ENCODE measurements around the gene M6PR.
"Not testable (repeated sequence)": the region's sequence is repeated elsewhere in the genome, so short reads cannot be mapped to it uniquely, and the experiment has no call there.

M6PR gene

DNA sequence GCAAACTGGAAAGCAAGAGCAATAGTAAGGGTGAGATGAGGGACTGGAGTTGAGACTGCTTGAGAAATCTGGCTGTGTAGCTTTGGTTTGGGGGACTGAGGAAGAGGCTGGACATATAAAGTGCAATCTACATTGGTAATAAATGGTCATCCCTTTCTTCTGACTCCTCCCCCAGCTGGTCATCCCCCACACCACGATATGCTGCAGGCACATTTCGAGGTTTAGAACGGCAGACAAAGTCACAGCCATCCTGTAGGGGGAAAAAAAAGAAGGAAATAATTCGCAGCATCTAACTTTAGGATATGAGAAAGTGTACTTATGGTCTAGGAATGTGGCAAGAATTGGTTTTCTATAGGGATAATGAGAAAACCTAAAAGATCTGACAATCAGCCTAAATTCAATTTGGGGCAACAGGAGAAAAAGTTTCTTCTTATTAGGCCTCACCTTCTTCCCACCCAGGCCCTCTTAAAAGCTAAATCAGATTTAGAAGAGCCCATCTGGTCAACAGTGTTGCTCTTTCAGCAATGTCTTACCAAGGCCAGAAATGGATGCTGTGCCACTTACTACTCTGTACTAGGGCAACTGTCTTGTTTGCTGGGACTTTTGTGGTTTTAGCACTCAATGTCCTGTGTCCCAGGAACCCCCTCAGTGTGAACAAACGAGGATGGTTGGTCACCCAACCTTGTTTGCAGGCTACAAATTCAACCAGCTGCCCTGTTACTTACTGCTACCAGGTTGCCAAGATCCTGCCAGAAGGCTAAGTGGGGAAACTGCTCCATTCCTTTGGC lies 7.6 kb downstream of the M6PR start:
- TF ChIP-seq, protein P1, sequence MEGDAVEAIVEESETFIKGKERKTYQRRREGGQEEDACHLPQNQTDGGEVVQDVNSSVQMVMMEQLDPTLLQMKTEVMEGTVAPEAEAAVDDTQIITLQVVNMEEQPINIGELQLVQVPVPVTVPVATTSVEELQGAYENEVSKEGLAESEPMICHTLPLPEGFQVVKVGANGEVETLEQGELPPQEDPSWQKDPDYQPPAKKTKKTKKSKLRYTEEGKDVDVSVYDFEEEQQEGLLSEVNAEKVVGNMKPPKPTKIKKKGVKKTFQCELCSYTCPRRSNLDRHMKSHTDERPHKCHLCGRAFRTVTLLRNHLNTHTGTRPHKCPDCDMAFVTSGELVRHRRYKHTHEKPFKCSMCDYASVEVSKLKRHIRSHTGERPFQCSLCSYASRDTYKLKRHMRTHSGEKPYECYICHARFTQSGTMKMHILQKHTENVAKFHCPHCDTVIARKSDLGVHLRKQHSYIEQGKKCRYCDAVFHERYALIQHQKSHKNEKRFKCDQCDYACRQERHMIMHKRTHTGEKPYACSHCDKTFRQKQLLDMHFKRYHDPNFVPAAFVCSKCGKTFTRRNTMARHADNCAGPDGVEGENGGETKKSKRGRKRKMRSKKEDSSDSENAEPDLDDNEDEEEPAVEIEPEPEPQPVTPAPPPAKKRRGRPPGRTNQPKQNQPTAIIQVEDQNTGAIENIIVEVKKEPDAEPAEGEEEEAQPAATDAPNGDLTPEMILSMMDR (IDR thresholded peaks at IDR 0.05; ENCODE audit: low read depth, low read length), result no peak
- DNase-seq (ENCODE audit: extremely low read depth, low read depth), result no peak

DNA sequence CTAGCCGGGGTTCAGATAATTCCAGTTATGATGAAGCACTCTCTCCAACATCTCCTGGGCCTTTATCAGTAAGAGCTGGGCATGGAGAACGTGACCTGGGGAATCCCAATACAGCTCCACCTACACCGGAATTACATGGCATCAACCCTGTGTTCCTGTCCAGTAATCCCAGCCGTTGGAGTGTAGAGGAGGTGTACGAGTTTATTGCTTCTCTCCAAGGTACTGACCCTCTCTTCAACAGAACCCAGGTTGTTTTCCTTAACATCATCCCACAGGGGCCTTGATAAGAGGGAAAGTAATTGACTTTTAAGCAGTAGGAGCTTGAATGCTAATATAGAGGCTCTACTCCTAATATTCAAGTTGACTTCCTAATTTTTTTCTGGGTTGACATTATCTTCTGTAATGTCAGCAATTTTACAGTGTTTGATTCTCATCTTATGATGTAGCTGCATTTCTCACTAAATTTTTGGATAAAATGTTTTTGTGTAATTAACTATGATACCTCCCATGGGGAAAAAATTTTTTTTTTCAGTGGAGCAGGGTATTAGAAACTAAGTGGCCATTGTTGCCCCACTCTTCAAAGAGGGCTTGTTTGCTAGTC lies 11.5 kb downstream of the M6PR start:
- DNase-seq (ENCODE audit: extremely low read depth, low read depth), result not testable (repeated sequence)

DNA sequence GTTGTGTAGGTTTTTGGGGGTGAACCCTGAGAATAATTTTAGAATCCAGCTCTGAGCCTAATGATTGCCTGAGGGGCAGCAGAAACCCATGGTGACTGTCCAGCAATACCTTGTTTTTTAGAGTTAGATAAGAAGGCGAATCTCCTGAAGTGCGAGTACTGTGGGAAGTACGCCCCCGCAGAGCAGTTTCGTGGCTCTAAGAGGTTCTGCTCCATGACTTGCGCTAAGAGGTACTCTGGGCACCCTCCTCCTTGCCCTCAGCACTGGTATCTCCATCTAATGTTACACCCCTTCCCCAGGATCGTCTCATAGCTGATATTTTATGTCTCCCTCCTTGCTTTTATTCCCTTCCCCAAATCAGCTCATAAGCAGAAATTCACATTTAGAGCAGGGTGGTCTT lies 12.7 kb downstream of the M6PR start:
- TF ChIP-seq, protein P1 (IDR thresholded peaks at IDR 0.05; ENCODE audit: low read depth, low read length), result no peak
- DNase-seq (ENCODE audit: extremely low read depth, low read depth), result no peak

DNA sequence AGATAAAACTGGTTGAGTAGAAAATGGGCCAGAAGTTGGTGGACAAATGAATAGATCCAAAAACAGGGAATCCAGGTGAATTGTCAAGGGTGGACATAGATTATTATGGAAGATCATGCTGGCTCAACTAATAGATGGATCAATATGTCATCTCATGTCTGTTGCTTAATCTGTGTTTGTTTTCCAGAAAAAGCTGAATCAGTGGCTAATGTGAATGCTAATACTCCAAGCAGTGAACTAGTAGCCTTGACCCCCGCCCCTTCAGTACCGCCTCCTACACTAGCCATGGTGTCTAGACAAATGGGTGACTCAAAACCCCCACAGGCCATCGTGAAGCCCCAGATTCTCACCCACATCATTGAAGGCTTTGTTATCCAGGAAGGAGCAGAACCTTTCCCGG lies 15.4 kb downstream of the M6PR start:
- DNase-seq (ENCODE audit: extremely low read depth, low read depth), result not testable (repeated sequence)

DNA sequence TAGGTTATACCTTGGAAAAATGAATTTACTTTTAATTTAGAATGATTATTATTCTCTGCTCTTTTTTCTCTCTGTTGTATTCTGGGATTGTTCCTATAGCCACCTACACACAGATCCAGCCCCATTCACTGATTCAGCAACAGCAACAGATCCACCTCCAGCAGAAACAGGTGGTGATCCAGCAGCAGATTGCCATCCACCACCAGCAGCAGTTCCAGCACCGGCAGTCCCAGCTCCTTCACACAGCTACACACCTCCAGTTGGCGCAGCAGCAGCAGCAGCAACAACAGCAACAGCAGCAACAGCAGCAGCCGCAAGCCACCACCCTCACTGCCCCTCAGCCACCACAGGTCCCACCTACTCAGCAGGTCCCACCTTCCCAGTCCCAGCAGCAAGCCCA lies 17.0 kb downstream of the M6PR start:
- DNase-seq (ENCODE audit: extremely low read depth, low read depth), result not testable (repeated sequence)

DNA sequence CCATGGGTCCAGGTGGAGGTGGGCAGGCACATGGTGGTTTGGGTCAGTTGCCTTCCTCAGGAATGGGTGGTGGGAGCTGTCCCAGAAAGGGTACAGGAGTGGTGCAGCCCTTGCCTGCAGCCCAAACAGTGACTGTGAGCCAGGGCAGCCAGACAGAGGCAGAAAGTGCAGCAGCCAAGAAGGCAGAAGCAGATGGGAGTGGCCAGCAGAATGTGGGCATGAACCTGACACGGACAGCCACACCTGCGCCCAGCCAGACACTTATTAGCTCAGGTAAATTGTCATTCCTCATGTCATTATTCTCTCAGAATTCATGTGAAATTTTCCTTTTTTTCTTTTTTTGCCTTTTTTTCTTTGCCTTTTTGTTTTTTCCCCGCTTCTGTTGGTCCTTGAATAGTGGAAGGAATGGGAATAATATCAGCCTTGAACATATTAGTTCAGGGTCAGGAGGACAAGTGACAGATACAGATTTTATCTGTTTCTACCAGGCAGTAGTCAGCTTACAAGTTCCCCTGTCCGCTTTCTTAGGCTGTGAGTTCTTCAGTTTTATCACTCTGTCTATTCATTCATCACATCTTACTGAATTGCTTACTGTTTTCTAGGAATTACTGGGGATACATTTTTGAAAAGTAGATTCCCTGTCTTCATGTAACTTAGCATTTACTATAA lies 18.7 kb downstream of the M6PR start:
- DNase-seq (ENCODE audit: extremely low read depth, low read depth), result not testable (repeated sequence)

DNA sequence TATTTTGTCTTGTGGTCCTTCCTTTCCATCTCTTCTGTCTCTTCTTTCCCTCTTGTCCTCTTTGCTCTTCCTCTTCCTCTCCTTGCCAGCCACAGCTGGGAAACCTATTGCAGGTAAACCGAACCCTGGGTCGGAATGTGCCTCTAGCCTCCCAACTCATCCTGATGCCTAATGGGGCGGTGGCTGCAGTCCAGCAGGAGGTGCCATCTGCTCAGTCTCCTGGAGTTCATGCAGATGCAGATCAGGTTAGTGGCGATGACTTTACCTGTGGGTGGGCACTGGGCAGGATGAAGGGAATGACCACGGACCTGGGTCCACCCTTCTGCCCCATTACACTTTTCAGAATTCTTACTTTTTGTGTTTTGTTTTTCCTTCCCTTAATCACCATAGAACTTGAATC lies 26.9 kb downstream of the M6PR start:
- DNase-seq (ENCODE audit: extremely low read depth, low read depth), result no peak
- TF ChIP-seq, protein P1 (IDR thresholded peaks at IDR 0.05; ENCODE audit: low read depth, low read length), result no peak

DNA sequence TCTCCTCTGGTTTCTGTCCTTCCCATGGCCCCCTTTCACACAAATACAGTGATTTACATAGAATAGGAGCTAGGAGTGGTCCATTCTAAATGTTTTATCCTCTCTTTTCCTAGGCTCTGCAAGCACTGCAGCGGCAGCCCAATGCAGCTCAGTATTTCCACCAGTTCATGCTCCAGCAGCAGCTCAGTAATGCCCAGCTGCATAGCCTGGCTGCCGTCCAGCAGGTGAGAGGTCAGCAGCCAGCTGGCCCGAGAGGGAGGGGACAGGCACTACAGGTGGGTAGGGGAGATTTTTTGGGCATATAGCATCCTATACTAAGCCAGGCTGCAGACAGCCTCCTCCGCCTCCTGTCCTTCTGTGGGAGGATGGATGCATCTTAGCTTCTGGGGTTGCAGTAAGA lies 29.8 kb downstream of the M6PR start:
- DNase-seq (ENCODE audit: extremely low read depth, low read depth), result not testable (repeated sequence)

DNA sequence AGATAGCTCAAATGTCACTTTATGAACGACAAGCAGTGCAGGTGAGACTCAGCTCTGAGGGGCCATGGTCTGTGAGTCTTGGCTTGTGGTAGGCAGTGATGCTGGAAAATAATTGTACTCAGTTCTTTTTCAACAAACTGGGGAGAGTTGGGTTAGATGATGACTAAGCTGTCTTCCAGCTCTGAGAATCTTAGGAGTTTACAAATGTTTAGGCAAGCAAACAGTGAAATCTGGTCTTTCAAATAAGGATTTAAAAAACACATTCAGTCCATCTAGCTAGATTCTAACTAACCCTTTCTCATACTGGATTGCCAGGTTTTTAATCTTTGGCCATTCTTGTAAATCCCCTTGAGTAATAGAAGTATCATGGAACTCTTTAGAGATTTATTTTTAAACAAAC lies 31.7 kb downstream of the M6PR start:
- TF ChIP-seq, protein P1 (IDR thresholded peaks at IDR 0.05; ENCODE audit: low read depth, low read length), result no peak
- DNase-seq (ENCODE audit: extremely low read depth, low read depth), result no peak

DNA sequence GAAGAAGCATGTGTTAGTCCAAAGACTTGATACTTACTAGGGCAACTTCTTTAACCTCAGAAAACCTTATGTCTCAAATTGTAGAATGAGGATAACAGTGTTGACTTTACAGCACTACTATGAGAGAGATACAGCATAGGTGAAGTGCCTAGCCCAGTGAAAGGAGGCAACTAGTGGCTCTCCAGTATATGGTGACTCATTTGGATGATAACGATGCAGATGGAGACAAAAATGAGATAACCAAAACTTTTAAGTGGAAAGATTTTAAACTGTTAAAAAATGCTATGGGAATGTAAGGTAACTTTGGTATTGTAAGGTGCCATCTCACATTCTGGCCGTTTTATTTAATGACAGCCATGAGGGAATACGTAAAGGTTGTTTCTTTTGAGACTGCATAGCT lies 32.4 kb downstream of the M6PR start:
- no peak for DNase-seq (ENCODE audit: extremely low read depth, low read depth)
- TF ChIP-seq, protein P1 (IDR thresholded peaks at IDR 0.05; ENCODE audit: low read depth, low read length), result no peak
